ENCODE results near the gene PRSS53.

PRSS53 gene

GRCh38 chr16:31117384-31118222 lies 28.9 kb upstream of the PRSS53 start, which contains the start of gene KAT8:
KAT8 (plus strand) TSS chr16:31117664; CDS start chr16:31117682, 18 bp downstream.
- no peaks in the 10 kb centered on the region for H3K9me3 ChIP-seq (ENCODE audit: control insufficient read depth, low read length)
- no peaks in the 10 kb centered on the region for H3K4me1 ChIP-seq (ENCODE audit: control insufficient read depth, insufficient read depth, low read length, poor library complexity, severe bottlenecking)
- H3K27ac ChIP-seq (ENCODE audit: low read depth, low read length, severe bottlenecking): peak within 1 kb of the TSS; percentile 87
- 0 to 1% methylated on average over 24 to 44 of the region's 68 CpGs for WGBS, 2 experiments (ENCODE audit: insufficient coverage in 2 of 2)
- peaks cover 48% of the 10 kb centered on the region for H3K36me3 ChIP-seq (ENCODE audit: control insufficient read depth, insufficient read depth, low read length)
- peak within 1 kb of the TSS; percentile 64 for H3K4me3 ChIP-seq (ENCODE audit: extremely low read depth, insufficient read depth, low read length, poor library complexity, severe bottlenecking)

DNA sequence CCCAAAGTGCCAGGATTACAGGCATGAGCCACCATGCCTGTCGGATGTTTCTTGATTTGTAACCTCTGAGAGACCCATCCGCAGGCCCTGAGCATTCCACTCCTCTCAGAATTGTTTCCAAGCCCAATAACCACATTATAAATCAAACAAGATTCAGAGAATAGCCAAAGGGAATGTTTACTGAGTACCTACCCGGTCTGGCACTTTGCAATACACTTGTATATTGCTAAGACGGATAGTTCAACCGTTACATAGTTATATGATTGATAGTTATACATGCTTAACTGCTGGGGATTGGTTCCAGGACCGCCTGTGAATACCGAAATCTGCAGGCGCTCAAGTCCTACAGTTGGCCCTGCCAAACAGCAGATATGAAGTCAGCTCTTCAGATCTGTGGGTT lies 25.7 kb upstream of the PRSS53 start:
- peaks cover 48% of the 10 kb centered on the region for H3K36me3 ChIP-seq (ENCODE audit: control insufficient read depth, insufficient read depth, low read length)
- 98% methylated on average over 5 to 7 of the region's 8 CpGs for WGBS, 2 experiments (ENCODE audit: insufficient coverage in 2 of 2)
- H3K4me1 ChIP-seq (ENCODE audit: control insufficient read depth, insufficient read depth, low read length, poor library complexity, severe bottlenecking): no peaks in the 10 kb centered on the region
- no peaks in the 10 kb centered on the region for H3K9me3 ChIP-seq (ENCODE audit: control insufficient read depth, low read length)
- no peak overlapping the region for H3K4me3 ChIP-seq (ENCODE audit: extremely low read depth, insufficient read depth, low read length, poor library complexity, severe bottlenecking)
- no peak overlapping the region for H3K27ac ChIP-seq (ENCODE audit: low read depth, low read length, severe bottlenecking)

DNA sequence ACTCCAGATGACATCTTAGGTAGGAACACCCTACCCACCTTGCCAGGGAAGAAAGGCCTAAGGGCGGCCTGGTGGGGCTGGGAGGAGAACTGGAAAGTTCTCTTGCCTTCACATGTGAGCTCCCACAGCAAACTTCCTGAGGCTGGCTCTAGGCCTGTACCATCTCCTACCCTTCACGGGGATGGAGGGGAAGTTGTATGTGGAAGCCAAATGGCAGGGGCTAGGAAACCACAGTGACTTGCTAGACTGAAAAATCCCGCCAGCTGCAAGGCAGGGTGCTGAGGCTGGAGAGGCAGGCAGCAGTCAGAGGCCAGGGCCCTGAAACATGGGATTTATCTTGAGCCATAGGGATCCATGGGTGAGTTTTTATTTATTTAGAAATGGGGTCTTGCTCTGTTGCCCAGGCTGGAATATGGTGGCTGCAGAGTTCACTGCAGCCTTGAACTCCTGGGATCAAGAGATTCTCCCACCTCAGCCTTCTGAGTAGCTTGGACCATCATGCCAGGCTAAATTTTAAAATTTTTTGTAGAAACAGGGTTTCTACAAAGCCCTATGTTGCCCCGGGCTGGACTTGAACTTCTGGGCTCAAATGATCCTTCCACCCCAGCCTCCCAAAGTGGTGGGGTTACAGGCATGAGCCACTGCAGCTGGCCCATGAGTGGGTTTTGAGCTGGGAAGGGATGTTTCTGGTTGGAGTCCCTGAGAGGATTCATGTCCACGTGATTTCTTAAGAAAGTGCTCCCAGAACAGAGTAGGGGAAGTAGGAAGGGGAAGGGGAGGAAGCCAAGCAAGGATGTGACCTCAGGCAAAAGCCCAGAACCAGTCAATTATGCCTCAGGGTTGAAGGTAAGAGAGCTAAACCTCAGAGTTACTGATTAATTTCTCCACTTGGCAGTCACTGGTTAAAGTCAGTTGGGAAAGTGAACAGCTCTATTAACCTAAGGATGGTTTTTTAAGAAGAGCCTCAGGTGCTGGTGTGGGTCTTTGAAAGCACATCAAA lies 24.7 kb upstream of the PRSS53 start:
- peaks cover 41% of the 10 kb centered on the region for H3K36me3 ChIP-seq (ENCODE audit: control insufficient read depth, insufficient read depth, low read length)
- H3K9me3 ChIP-seq (ENCODE audit: control insufficient read depth, low read length): no peaks in the 10 kb centered on the region
- H3K27ac ChIP-seq (ENCODE audit: low read depth, low read length, severe bottlenecking): no peak overlapping the region
- no peak overlapping the region for H3K4me3 ChIP-seq (ENCODE audit: extremely low read depth, insufficient read depth, low read length, poor library complexity, severe bottlenecking)
- peaks cover 4% of the 10 kb centered on the region for H3K4me1 ChIP-seq (ENCODE audit: control insufficient read depth, insufficient read depth, low read length, poor library complexity, severe bottlenecking)
- 92 to 100% methylated on average over 3 to 4 of the region's 5 CpGs for WGBS, 2 experiments (ENCODE audit: insufficient coverage in 2 of 2)

DNA sequence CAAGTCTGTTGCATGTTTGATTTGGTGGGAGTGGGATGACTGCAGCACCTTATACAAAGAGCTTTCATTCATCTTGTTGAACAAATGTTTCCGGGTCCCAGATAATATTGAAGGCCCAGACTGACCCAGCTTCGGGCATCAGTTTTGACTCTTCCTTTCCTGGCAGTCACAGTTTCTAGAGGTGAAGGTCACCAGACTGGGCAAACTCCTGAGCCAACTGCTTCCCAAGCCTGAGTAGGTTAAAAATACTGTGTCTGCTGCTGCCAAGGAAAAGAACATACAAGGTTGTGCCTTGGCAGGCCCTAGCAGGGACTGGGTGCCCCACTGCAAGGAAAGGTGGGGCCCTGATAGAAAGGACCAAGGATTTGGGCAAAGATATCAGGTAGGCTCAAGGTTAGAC lies 24.0 kb upstream of the PRSS53 start:
- H3K9me3 ChIP-seq (ENCODE audit: control insufficient read depth, low read length): no peaks in the 10 kb centered on the region
- no peak overlapping the region for H3K4me3 ChIP-seq (ENCODE audit: extremely low read depth, insufficient read depth, low read length, poor library complexity, severe bottlenecking)
- H3K27ac ChIP-seq (ENCODE audit: low read depth, low read length, severe bottlenecking): no peak overlapping the region
- H3K36me3 ChIP-seq (ENCODE audit: control insufficient read depth, insufficient read depth, low read length): peaks cover 41% of the 10 kb centered on the region
- H3K4me1 ChIP-seq (ENCODE audit: control insufficient read depth, insufficient read depth, low read length, poor library complexity, severe bottlenecking): peaks cover 4% of the 10 kb centered on the region
- 100% methylated on average over 2 of the region's 2 CpGs for WGBS, 2 experiments (ENCODE audit: insufficient coverage in 2 of 2)

DNA sequence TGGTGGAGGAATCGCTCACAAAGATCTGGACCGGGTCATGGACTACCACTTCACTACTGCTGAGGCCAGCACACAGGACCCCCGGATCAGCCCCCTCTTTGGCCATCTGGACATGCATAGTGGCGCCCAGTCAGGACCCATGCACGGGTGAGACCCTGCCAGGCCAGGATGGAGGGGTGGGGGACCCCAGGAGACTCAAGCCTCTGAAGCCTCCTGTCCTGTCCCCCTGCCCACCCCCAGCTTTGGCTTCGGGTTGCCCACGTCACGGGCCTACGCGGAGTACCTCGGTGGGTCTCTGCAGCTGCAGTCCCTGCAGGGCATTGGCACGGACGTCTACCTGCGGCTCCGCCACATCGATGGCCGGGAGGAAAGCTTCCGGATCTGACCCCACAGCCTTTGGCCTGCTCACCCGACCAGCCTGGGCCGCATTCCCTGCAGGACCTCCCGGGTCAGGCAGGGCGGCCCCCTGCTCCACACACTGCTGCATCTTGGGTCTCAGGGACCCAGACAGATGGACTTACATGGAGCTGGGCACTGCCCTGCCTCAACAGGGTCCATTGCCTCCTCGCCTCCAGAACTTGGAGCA lies 23.2 kb upstream of the PRSS53 start:
- WGBS, 2 experiments (ENCODE audit: insufficient coverage in 2 of 2): 95 to 98% methylated on average over 19 to 23 of the region's 23 CpGs
- no peak overlapping the region for H3K4me3 ChIP-seq (ENCODE audit: extremely low read depth, insufficient read depth, low read length, poor library complexity, severe bottlenecking)
- H3K4me1 ChIP-seq (ENCODE audit: control insufficient read depth, insufficient read depth, low read length, poor library complexity, severe bottlenecking): peaks cover 4% of the 10 kb centered on the region
- no peaks in the 10 kb centered on the region for H3K9me3 ChIP-seq (ENCODE audit: control insufficient read depth, low read length)
- H3K27ac ChIP-seq (ENCODE audit: low read depth, low read length, severe bottlenecking): no peak overlapping the region
- peaks cover 41% of the 10 kb centered on the region for H3K36me3 ChIP-seq (ENCODE audit: control insufficient read depth, insufficient read depth, low read length)

DNA sequence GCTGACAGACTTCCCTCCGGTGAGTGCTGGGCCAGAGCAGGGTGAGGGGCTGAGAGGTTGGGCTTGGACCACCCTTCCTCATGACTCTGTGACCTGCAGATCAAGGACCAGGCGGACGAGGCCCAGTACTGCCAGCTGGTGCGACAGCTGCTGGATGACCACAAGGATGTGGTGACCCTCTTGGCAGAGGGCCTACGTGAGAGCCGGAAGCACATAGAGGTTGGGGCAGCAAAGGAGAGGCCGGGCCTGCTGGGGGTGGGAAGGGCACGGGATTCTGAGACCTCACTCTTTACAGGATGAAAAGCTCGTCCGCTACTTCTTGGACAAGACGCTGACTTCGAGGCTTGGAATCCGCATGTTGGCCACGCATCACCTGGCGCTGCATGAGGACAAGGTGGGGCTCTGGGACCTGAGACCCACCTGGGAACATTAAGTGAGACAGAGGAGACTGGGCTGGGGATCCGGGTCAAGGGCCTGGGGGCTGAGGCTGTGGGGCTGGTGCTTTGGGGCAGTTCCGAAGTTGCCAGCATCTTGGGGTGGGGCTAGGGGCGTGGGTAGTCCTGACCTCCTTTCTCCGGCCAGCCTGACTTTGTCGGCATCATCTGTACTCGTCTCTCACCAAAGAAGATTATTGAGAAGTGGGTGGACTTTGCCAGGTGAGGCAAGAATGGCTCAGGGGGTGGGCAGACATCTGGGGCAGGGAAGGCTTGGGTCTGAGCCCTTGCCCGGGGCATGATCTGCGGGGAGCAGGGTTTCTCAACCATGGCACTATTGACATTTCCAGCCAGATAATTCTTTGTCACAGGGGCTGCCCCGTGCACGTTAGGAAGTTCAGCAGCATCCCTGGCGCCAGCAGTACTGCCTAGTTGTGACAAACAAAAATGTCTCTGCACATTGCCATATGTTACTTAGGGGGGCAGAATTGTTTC lies 21.6 kb upstream of the PRSS53 start:
- peaks cover 41% of the 10 kb centered on the region for H3K36me3 ChIP-seq (ENCODE audit: control insufficient read depth, insufficient read depth, low read length)
- no peak overlapping the region for H3K27ac ChIP-seq (ENCODE audit: low read depth, low read length, severe bottlenecking)
- H3K4me3 ChIP-seq (ENCODE audit: extremely low read depth, insufficient read depth, low read length, poor library complexity, severe bottlenecking): no peak overlapping the region
- H3K9me3 ChIP-seq (ENCODE audit: control insufficient read depth, low read length): no peaks in the 10 kb centered on the region
- peaks cover 4% of the 10 kb centered on the region for H3K4me1 ChIP-seq (ENCODE audit: control insufficient read depth, insufficient read depth, low read length, poor library complexity, severe bottlenecking)
- WGBS, 2 experiments (ENCODE audit: insufficient coverage in 2 of 2): 94 to 95% methylated on average over 25 to 26 of the region's 26 CpGs

GRCh38 chr16:31109622-31110021 lies 20.9 kb upstream of the PRSS53 start:
- H3K9me3 ChIP-seq (ENCODE audit: control insufficient read depth, low read length): no peaks in the 10 kb centered on the region
- peaks cover 4% of the 10 kb centered on the region for H3K4me1 ChIP-seq (ENCODE audit: control insufficient read depth, insufficient read depth, low read length, poor library complexity, severe bottlenecking)
- no peak overlapping the region for H3K27ac ChIP-seq (ENCODE audit: low read depth, low read length, severe bottlenecking)
- peaks cover 41% of the 10 kb centered on the region for H3K36me3 ChIP-seq (ENCODE audit: control insufficient read depth, insufficient read depth, low read length)
- H3K4me3 ChIP-seq (ENCODE audit: extremely low read depth, insufficient read depth, low read length, poor library complexity, severe bottlenecking): peak overlapping the region; percentile 90
- 92 to 98% methylated on average over 10 to 12 of the region's 12 CpGs for WGBS, 2 experiments (ENCODE audit: insufficient coverage in 2 of 2)

GRCh38 chr16:31108794-31109558 lies 20.2 kb upstream of the PRSS53 start:
- no peaks in the 10 kb centered on the region for H3K9me3 ChIP-seq (ENCODE audit: control insufficient read depth, low read length)
- peaks cover 4% of the 10 kb centered on the region for H3K4me1 ChIP-seq (ENCODE audit: control insufficient read depth, insufficient read depth, low read length, poor library complexity, severe bottlenecking)
- H3K27ac ChIP-seq (ENCODE audit: low read depth, low read length, severe bottlenecking): no peak overlapping the region
- 70 to 84% methylated on average over 36 to 47 of the region's 57 CpGs for WGBS, 2 experiments (ENCODE audit: insufficient coverage in 2 of 2)
- peak overlapping the region; percentile 90 for H3K4me3 ChIP-seq (ENCODE audit: extremely low read depth, insufficient read depth, low read length, poor library complexity, severe bottlenecking)
- peaks cover 40% of the 10 kb centered on the region for H3K36me3 ChIP-seq (ENCODE audit: control insufficient read depth, insufficient read depth, low read length)

DNA sequence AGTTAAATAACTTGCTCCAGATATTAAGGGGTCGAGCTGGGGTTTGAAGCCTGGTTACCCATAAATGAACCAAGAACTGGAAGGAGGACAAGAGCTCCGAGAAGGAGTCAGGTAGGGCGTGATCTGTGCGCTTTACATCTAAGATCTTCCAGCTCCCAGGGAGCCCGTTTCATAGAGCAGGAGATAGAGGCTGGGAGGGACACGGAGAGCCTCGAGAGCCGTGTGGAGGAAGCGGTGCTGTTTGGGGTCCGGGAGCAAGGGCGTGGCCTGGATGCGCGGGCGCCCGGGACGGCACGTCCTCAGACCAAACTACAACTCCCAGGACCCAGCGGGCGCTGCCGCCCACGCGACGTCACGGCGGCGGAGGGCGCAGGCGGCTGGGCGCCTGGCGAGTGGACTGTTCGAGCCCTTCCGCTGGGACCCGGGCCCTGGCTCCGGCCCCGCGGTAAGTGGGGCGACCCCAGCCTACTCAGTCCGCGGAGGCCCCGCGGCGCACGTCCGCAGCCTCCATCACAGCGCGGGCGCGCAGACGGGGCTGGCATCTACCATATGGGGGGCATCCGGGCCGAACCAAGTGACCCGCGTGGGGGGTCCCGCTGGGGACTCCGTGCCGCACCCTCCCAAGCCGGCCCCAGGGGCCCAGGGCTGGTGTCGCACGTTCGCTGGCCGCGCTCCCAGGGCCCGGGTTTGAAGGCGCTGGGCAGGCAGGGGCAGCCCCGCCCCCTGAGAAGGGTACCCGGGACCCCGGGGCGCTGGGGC lies 19.5 kb upstream of the PRSS53 start, which contains the start of gene BCKDK:
Gene BCKDK (plus strand): TSS at position 352 of the 759 bp plus-strand sequence. CDS start 838 bp downstream, outside the sequence.
- peaks cover 4% of the 10 kb centered on the region for H3K4me1 ChIP-seq (ENCODE audit: control insufficient read depth, insufficient read depth, low read length, poor library complexity, severe bottlenecking)
- no peak within 1 kb of the TSS for H3K27ac ChIP-seq (ENCODE audit: low read depth, low read length, severe bottlenecking)
- peak within 1 kb of the TSS; percentile 90 for H3K4me3 ChIP-seq (ENCODE audit: extremely low read depth, insufficient read depth, low read length, poor library complexity, severe bottlenecking)
- WGBS, 2 experiments (ENCODE audit: insufficient coverage in 2 of 2): 8% methylated on average over 44 to 50 of the region's 68 CpGs
- H3K36me3 ChIP-seq (ENCODE audit: control insufficient read depth, insufficient read depth, low read length): peaks cover 37% of the 10 kb centered on the region
- H3K9me3 ChIP-seq (ENCODE audit: control insufficient read depth, low read length): no peaks in the 10 kb centered on the region
